ENCODE measurements around the gene CHST3.

- TF ChIP-seq CTCF (IDR thresholded peaks at IDR 0.05) (no peak), POLR2A (IDR thresholded peaks at IDR 0.05) (no peak)
Observed at GRCh38 chr10:72034761-72035160, 70.6 kb downstream of the CHST3 start.
